CD4-positive, alpha-beta T cell treated with Interleukin-2 at 100 ng/mL for 4 hours (primary cell): ENCODE measurements around the gene BCAT1.
"Not testable (repeated sequence)": the region's sequence is repeated elsewhere in the genome, so short reads cannot be mapped to it uniquely, and the experiment has no call there.

ENCODE experiments used
- DNase-seq: peaks from one replicate; pipeline ENCODE4 v3.0.0-alpha.2; 2020; ENCODE audit warnings: low spot score

Gene BCAT1

DNA sequence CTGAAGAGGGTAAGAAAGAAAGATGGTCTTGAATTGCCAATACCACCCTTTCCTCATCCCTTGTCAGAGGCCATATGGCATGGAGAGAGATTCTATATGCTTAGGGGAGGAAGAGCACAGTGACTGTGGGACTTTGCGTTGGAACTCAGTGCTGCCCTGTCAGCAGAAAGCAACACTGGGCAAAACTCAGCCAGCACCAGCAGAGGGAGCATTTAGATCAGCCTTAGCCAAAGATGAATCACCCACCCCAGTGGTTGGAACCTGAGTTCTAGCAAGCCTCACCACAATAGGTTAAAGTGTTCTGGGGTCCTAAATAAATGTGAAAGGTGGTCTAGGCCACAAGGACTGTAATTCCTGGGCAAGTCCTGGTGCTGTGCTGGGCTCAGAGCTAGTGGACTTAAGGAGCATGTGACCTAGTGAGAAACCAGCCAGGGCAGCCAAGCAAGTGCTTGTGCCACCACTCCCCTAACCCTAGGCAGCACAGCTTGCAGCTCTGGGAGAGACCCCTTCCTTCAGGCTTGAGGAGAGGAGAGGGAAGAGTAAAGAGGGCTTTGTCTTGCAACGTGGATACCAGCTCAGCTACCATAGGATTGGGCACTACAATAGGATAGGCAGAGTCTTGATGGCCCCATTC lies 11.4 kb upstream of the BCAT1 start:
- peak; percentile 16 for DNase-seq

DNA sequence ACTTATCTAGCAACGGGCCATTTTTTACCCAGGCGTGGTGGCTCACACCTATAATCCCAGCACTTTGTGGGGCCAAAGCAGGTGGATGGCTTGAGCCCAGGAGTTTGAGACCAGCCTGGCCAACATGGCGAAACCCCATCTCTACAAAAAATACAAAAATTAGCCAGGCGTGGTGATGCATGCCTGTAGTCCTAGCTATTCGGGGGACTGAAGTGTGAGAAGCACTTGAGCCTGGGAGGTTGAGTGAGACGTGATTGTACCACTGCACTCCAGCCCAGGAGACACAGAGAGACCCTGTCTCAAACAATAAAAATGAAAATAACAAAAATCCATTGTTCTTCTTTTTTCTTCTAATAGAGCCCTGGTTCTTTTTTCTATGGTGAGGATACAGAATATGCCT lies 7.5 kb upstream of the BCAT1 start:
- DNase-seq = not testable (repeated sequence)

GRCh38 chr12:24955853-24956252 lies 7.0 kb upstream of the BCAT1 start:
- DNase-seq = no peak

- DNase-seq = no peak
Measured at GRCh38 chr12:24955389-24955788, 6.5 kb upstream of the BCAT1 start.

DNA sequence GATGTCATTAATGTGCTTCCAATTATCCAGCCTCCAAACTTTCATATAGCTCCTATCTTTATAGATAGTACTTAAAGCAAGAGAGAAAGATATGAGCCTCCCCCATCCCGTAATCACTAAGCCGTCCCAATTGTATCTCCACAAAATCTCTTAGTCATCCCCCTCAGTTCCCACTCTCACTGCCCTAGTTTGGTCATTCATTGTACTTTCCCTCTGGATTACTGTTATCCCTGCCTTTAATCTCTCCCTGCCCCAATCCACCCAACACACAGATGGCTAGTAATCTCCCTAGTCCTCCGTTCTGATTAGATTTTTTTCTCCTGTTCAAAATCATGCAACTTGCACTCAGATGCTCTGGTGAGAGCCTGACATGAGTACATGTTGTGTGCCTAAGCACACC lies 5.4 kb upstream of the BCAT1 start:
- DNase-seq = no peak

DNA sequence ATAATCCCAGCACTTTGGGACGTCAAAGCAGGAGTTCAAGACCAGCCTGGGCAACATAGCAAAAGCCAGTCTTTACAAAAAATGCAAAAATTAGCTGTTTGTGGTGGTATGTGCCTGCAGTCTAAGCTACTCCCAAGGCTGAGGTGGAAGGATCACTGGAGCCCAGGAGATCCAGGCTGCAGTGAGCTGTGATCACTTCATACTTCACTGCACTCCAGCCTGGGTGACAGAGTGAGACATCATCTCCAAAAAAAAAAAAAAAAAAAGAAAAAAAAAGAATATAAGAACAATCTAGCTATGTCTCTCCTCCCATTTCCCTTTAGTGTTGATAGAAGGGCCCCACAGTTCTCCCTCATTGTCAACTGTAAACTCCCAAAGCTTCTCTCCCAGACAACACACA lies 3.5 kb upstream of the BCAT1 start:
- no peak for DNase-seq

GRCh38 chr12:24950231-24950834 lies 1.4 kb upstream of the BCAT1 start:
- DNase-seq = no peak

DNA sequence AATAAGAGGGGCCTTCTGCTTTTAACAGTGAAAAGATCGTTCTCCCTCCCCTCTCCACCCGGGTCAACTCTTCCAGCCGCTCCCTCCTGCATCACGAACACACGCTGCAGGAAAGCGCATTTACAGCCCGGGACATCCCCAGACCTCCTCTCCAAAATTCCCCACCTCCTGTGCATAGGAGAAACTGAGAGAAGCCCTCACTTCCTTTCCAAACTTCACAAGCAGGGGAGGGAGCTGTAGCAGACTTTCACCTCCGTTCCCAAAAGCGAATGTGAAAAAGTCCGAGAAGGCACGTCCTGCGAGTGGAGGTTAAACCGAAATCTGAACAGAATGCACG lies 513 bp downstream of the BCAT1 start:
- peak; percentile 11 for DNase-seq

GRCh38 chr12:24947541-24948419 lies 1.1 kb downstream of the BCAT1 start:
- DNase-seq = no peak

DNA sequence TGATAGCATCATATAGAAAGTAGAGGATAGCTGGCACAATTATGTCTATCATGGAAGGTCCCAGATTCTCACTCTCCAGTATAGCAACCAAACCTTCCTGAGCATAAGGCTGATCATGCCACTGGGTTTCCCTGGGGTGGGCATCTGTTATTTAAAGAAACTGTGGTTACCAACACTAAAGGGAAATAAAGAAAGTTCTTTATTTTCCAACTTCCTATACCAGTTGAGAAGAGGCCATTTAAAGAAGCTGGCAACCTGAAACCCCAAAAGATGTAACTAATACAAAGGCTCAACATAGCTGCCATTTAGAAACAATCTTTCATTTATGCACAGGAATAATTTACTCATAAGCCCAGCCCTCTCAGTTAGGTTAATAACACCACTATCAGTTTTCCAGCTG lies 3.1 kb downstream of the BCAT1 start:
- DNase-seq = no peak

DNA sequence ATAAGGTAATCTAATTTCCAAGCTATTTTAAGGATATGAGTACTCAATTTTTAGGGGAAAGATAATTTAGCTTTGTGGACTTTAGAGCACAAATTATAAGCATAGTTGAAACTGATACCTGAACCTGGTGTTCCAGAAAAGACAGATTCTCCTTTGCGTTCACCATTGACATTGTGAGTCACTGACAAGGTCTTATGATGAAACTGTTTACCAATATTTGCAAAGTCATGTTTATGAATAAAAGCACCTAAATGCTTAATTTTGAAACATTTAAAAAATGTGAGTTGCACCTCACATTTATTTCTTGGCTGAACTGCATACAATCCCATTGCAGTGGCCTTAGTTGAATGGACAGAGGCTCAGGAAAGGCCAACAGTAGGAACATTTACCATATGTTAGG lies 3.9 kb downstream of the BCAT1 start:
- no peak for DNase-seq

DNA sequence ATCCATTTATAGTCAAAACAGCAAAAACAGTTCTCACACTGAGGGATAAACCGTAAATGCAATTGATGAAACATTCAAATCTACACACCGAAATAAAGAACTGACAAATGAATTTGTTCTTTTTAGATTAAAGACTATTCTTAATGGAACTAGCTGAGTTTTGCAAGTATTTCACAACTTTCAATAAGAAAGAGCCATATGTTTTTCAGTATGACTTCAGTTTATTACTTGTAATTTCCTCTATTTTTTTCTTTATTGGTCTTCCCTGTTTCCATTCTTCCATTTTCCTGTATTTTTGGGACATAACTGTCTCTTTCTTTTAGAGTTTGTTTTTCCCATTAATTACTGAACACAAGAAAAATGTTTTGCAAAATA lies 4.3 kb downstream of the BCAT1 start:
- no peak for DNase-seq

DNA sequence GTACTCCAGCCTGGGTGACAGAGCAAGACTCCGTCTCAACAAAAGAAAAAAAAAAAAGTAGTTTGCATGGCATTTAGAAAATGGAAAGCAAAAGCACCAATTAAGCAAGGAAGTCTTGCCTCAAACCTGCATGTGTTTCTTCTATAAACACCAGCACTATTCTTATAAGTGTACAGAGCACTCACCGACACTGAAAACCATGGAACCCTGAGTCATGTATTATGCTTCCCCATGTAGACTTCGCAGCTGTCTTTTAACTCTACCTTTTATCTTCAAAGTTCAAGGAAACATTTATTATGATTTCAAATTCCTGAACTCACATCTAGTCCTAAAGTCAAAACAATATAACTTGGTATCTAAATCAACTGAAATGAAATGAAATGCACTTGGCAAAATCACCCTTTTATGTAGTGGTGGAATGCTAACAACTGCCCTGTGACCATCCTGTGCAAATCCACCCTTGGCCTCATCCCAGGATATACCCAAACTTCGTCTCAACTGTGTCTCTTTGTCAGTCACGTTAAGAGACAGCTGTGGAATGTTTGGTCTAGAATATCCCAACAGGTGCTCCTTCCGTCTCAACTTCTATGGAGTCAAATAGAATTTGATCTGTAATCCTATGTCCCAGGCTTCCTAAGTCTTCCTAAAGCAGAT lies 4.8 kb downstream of the BCAT1 start:
- DNase-seq = no peak

GRCh38 chr12:24940157-24940556 lies 8.7 kb downstream of the BCAT1 start:
- DNase-seq = no peak

GRCh38 chr12:24939551-24939950 lies 9.3 kb downstream of the BCAT1 start:
- not testable (repeated sequence) for DNase-seq

- no peak for DNase-seq
Measured at GRCh38 chr12:24938341-24938740, 10.6 kb downstream of the BCAT1 start.

DNA sequence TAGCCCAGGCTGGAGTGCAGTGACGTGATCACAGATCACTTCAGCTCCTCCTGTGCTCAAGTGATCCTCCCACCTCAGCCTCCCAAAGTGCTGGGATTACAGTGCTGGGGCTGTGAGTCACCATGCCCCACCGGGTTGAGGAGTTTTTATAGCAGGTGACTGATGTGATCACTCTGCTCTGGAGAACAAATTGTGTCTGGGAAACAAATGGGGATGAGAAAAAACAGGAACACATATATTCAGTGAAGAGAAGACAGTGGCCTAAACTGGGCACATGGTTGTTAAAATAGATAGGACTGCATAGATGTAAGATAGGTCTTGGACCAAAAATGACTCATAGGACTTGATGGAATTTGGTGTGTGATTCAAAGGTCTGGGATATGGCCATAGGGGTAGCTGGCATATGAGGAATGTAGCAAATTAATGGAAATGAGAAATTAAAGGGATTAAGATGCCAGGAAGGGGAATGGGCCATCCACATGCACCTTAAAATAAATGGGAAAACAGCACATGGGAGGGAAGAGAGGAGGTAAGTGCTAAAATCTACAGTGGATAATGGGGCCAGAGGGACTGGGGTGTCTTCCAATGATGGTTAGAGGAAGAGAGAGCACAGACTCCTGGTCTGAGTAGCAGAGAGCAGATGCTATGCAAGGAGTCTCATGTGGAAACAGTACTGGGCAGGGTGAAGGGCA lies 11.2 kb downstream of the BCAT1 start:
- no peak for DNase-seq

GRCh38 chr12:24933694-24934407 lies 15.1 kb downstream of the BCAT1 start:
- no peak for DNase-seq

GRCh38 chr12:24931666-24932405 lies 17.1 kb downstream of the BCAT1 start:
- DNase-seq = no peak

DNA sequence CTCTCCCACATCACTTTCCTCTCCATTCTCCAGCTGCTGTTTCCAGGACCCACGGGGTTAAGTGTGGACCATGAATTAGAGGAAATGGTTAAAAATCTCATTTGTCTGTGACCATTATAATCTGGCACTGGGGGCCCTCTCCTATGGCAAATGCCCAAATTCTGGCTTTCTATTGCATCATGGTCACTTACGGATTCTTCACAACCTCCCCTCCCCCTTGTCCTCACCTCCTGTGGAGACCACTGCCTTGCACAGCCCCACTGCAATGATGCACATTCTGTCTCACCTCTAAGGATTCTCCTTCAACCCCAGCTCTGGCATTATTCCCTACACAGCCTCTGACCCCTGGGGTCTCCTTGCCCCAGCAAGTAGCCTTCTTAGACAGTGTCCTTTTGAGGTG lies 18.9 kb downstream of the BCAT1 start:
- no peak for DNase-seq
